HG03521 (cell line): ENCODE data around the gene SCGB3A1.

Source experiments
- ATAC-seq: cut with Tn5 transposase; IDR thresholded peaks from one replicate; pipeline ENCODE4 v1.9.1; 2021; ENCODE audit warnings: mild to moderate bottlenecking, moderate library complexity; ENCODE audit not compliant: unreplicated experiment

SCGB3A1 gene

GRCh38 chr5:180591311-180591887 lies at the start of gene SCGB3A1:
SCGB3A1 (minus strand) TSS chr5:180591499; CDS start chr5:180591462, 37 bp downstream.
- no peak for ATAC-seq

GRCh38 chr5:180640611-180640860 lies 49.2 kb upstream of the SCGB3A1 start:
- ATAC-seq: no peak

GRCh38 chr5:180639741-180640610 lies 48.7 kb upstream of the SCGB3A1 start:
- ATAC-seq: no peak

GRCh38 chr5:180639287-180639686 lies 48.0 kb upstream of the SCGB3A1 start:
- ATAC-seq: no peak

GRCh38 chr5:180637962-180638680 lies 46.8 kb upstream of the SCGB3A1 start:
- ATAC-seq: no peak

GRCh38 chr5:180636403-180637075 lies 45.2 kb upstream of the SCGB3A1 start:
- ATAC-seq: no peak

GRCh38 chr5:180636016-180636402 lies 44.7 kb upstream of the SCGB3A1 start:
- no peak for ATAC-seq

GRCh38 chr5:180633283-180634177 lies 42.2 kb upstream of the SCGB3A1 start:
- no peak for ATAC-seq

- ATAC-seq: no peak
Observed at GRCh38 chr5:180632768-180633167, 41.5 kb upstream of the SCGB3A1 start.

GRCh38 chr5:180631549-180632383 lies 40.5 kb upstream of the SCGB3A1 start:
- no peak for ATAC-seq

GRCh38 chr5:180630426-180630825 lies 39.1 kb upstream of the SCGB3A1 start:
- no peak for ATAC-seq

- ATAC-seq: no peak
Observed at GRCh38 chr5:180629831-180630382, 38.6 kb upstream of the SCGB3A1 start.

- no peak for ATAC-seq
Observed at GRCh38 chr5:180628827-180629750, 37.8 kb upstream of the SCGB3A1 start.

- no peak for ATAC-seq
Observed at GRCh38 chr5:180628211-180628610, 36.9 kb upstream of the SCGB3A1 start.

GRCh38 chr5:180627386-180628120 lies 36.3 kb upstream of the SCGB3A1 start:
- ATAC-seq: no peak

- ATAC-seq: no peak
Observed at GRCh38 chr5:180626661-180627385, 35.5 kb upstream of the SCGB3A1 start.
